ENCODE measurements around the gene GNA14. TPM values are rescaled to one million over a fixed set of nuclear protein-coding genes. Genes with fewer than 3 reads are reported as not detected.

GNA14 gene
- polyA plus RNA-seq, 1 experiment = 0.22 TPM

DNA sequence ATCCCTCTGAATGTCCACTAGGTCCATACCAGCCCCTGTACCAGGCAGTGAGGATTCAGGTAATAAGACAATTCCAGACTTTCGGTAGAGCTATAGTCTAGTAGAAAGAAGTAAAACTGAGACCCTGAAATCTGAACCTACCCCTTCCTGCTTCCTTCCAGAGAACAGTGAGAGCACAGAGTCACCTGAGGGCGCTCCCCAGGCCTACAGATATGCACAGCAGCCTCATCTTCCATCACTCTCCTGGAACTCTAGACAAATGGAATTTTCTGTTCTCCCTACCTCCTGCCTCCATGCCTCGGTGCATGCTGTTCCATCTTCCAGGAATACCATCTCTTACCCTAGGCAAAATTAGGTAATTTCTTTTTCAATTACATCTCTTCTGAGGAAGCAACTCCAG, 3.1 kb upstream of the GNA14 start:
- POLR2A ChIA-PET = no interaction called here
- TF ChIP-seq, protein P1, sequence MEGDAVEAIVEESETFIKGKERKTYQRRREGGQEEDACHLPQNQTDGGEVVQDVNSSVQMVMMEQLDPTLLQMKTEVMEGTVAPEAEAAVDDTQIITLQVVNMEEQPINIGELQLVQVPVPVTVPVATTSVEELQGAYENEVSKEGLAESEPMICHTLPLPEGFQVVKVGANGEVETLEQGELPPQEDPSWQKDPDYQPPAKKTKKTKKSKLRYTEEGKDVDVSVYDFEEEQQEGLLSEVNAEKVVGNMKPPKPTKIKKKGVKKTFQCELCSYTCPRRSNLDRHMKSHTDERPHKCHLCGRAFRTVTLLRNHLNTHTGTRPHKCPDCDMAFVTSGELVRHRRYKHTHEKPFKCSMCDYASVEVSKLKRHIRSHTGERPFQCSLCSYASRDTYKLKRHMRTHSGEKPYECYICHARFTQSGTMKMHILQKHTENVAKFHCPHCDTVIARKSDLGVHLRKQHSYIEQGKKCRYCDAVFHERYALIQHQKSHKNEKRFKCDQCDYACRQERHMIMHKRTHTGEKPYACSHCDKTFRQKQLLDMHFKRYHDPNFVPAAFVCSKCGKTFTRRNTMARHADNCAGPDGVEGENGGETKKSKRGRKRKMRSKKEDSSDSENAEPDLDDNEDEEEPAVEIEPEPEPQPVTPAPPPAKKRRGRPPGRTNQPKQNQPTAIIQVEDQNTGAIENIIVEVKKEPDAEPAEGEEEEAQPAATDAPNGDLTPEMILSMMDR (IDR thresholded peaks at IDR 0.05; ENCODE audit: insufficient read depth, low read depth, low read length) = no peak
- DNase-seq (ENCODE audit: low read depth) = no peak
- Histone ChIP-seq H3K27me3 (ENCODE audit: control insufficient read depth, insufficient read depth, low read length) (peaks cover 22% of the 10 kb centered on the region), H3K4me3 (ENCODE audit: low read depth, low read length) (no peak overlapping the region), H3K36me3 (ENCODE audit: control insufficient read depth, insufficient read depth, low read length) (no peaks in the 10 kb centered on the region)
- CTCF ChIA-PET = interaction anchor here (0.7 to 1.1 kb wide), 2 partner anchors 11 to 194 kb away, joined by 3 read pairs; no protein-coding TSS in a partner anchor

DNA sequence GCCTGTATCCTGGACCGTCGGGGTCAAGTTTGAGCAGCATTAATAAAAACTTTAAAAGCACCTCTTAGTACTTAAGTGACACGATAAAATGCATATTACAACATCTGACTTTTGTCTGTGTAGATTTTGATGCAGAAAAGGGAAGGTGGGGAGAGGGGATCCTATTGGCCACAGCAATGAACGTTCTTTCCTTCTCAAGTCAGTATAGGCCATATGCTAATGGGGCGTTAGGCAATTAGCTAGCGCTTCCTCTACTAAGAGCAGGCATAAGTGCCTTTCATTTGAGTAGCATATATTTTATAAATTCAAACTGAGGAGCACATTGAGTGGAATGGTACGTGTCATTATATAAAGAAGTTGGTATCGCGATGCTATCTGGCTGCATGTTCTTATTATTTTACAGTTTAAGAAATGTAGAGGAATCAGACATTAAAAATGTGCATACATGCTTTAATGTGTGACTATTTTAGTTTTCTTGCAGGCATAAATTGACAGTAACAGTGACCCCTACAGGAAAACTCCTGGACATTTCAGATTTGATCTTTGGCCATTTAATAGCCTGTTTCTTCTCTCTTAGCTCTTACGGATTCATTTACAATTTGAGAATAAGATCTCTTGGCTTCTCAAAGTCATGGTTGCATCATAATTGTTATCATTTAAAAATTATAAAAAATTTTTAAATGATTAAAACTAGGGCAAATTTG, 1.1 kb upstream of the GNA14 start:
- TF ChIP-seq, protein P1 (IDR thresholded peaks at IDR 0.05; ENCODE audit: insufficient read depth, low read depth, low read length) = peak; percentile 42
- H3K4me3 ChIP-seq (ENCODE audit: low read depth, low read length) = no peak overlapping the region
- H3K36me3 ChIP-seq (ENCODE audit: control insufficient read depth, insufficient read depth, low read length) = no peaks in the 10 kb centered on the region
- DNase-seq (ENCODE audit: low read depth) = no peak
- POLR2A ChIA-PET = no interaction called here
- peaks cover 23% of the 10 kb centered on the region for H3K27me3 ChIP-seq (ENCODE audit: control insufficient read depth, insufficient read depth, low read length)
- CTCF ChIA-PET = interaction anchor here (1.1 to 2.0 kb wide), 4 partner anchors 10 to 190 kb away, joined by 3 to 11 read pairs (median 4); no protein-coding TSS in a partner anchor

DNA sequence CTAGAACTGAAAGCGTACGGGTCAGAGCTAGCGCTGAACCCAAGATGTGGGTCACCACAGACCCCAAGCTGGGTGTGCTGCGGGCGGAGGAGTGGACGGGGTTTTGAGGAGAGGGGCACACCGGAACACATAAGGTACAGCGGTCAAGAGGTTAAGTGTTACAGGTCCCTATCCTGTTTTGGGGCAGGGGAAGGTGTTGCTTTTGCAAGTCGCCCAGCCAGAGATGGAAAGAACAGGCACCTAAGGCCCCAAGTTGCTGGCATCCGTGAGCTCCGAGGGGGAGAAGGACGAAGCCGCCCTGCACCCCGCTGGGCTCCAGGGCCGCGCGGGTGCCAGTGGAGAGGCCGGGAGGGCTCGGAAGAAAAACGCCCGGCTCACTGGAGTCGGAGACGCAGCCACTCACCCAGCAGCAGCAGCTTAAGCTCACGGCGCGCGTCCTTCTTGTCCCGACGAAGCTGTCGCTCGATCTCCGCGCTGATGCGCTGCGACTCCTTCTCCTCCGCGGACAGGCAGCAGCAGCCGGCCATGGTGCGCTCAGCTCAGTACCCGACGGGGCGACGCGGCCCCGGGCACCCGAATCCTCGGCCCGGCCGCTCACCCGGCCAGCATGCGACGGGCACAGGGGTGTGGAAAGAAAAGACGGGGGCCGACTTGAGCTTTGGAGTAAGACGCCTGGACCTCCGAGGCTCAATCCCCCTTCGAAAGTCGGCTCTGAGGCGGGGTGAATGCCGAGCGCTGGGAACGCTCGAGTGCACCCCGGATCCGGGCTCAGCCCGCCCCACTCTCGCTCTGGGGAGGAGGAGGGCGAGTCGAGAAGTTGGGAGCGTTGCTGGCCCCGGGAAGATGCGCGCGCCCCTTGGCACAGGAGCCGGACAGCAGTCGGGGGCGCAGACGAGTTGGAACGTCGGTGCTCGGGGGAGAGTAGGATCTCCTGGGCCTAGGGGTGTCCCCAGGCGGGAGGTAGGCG, 572 bp downstream of the GNA14 start:
- POLR2A ChIA-PET = no interaction called here
- Histone ChIP-seq H3K27me3 (ENCODE audit: control insufficient read depth, insufficient read depth, low read length) (peaks cover 23% of the 10 kb centered on the region), H3K4me3 (ENCODE audit: low read depth, low read length) (peak overlapping the region; percentile 30), H3K36me3 (ENCODE audit: control insufficient read depth, insufficient read depth, low read length) (no peaks in the 10 kb centered on the region)
- CTCF ChIA-PET = interaction anchor here (0.8 to 2.0 kb wide), 6 partner anchors 11 to 190 kb away, joined by 3 to 11 read pairs (median 3); no protein-coding TSS in a partner anchor
- TF ChIP-seq, protein P1 (IDR thresholded peaks at IDR 0.05; ENCODE audit: insufficient read depth, low read depth, low read length) = no peak
- no peak for DNase-seq (ENCODE audit: low read depth)

DNA sequence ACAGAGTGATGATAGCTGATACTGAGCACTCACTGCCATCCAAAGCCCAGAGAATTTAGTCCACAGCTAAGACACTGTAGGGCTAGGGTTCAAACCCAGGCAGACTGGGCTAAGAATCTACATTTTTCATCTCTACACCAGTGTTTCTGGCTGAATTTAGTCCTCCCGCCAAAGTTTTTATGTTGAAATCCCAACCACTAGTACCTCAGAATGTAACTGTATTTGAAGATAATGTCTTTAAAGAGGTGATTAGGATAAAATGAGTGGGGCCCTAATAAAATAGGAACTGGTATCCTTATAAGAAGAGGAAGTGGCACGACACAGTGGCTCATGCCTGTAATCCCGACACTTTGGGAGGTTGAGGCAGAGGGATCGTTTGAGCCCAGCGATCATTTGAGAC, 4.3 kb downstream of the GNA14 start:
- Histone ChIP-seq H3K4me3 (ENCODE audit: low read depth, low read length) (no peak overlapping the region), H3K27me3 (ENCODE audit: control insufficient read depth, insufficient read depth, low read length) (peaks cover 28% of the 10 kb centered on the region), H3K36me3 (ENCODE audit: control insufficient read depth, insufficient read depth, low read length) (no peaks in the 10 kb centered on the region)
- no peak for DNase-seq (ENCODE audit: low read depth)
- TF ChIP-seq, protein P1 (IDR thresholded peaks at IDR 0.05; ENCODE audit: insufficient read depth, low read depth, low read length) = no peak
- ChIA-PET POLR2A (no interaction called here), CTCF (no interaction called here)
